Body of pancreas (tissue), 4 donors: ENCODE results near the gene AK3. TPM values are rescaled to one million over a fixed set of nuclear protein-coding genes. Genes with fewer than 3 reads are reported as not detected.

ENCODE experiments used
- ATAC-seq: fragments of 150-250 bp; one replicate; pipeline ENCODE4 v1.9.1; 2016
- DNase-seq, 4 donors: peaks; one replicate each; pipeline ENCODE4 v3.0.0-alpha.2; 2019
- H3K27ac ChIP-seq, 4 donors: fragments of 200-600 bp; sonication (generic); 1 replicate in 3 of 4; 2 replicates in 1 of 4; pipeline versions ENCODE4 v1.5.1 to v1.6.1; 2016 to 2019; ENCODE audit warnings: mild to moderate bottlenecking in 1 of 4, mixed read lengths in 1 of 4, moderate library complexity in 1 of 4
- H3K27me3 ChIP-seq, 2 donors: fragments of 200-600 bp; sonication (generic); one replicate each; pipeline ENCODE4 v1.6.0; 2016; ENCODE audit warnings: mild to moderate bottlenecking in 1 of 2
- H3K36me3 ChIP-seq, 2 donors: fragments of 200-600 bp; sonication (generic); replicated peaks in 1 of 2; 2 replicates each; pipeline ENCODE4 v1.5.1; 2016; ENCODE audit warnings: low read depth in 2 of 2; ENCODE audit not compliant: insufficient read depth in 1 of 2
- H3K4me1 ChIP-seq: fragments of 200-600 bp; sonication (generic); one replicate; pipeline ENCODE4 v1.6.0; 2016
- H3K4me3 ChIP-seq, 2 donors: fragments of 200-600 bp; sonication (generic); 1 replicate in 1 of 2; 2 replicates in 1 of 2; pipeline ENCODE4 v1.5.1; 2016 to 2019
- H3K9me3 ChIP-seq, 3 donors: fragments of 200-600 bp; sonication (generic); 1 replicate in 2 of 3; 2 replicates in 1 of 3; pipeline ENCODE4 v1.5.1; 2016
- POLR2A ChIP-seq, 3 donors: fragments of 450-650 bp; IDR thresholded peaks; one replicate each; pipeline ENCODE4 v1.6.1; 2016; ENCODE audit warnings: antibody characterized with exemption in 3 of 3, mild to moderate bottlenecking in 2 of 3
- WGBS, 2 donors: methylation state at CpG; one replicate each; pipeline ENCODE4 v1.1.5; 2017; 5-methylcytosine and 5-hydroxymethylcytosine counted together
- intact Hi-C: fragments of 100-400 bp; cut with DNase I; formaldehyde crosslinking; loops from one replicate; pipeline ENCODE4 v1.15.1; 2023
- total RNA-seq, 2 donors: library from RNA; depleted of rRNA; stranded (reverse); fragments of >200 nt; gene quantifications; one replicate each; pipeline ENCODE4 v1.1.0, GENCODE V29; 2016
- TF ChIP-seq, protein P1 (sequence below), 7 experiments: fragments of 450-650 bp in 4 of 7; fragments of 200-600 bp in 3 of 7; sonication (generic) in 3 of 7; IDR thresholded peaks; one replicate each; pipeline ENCODE4 v1.5.1; 2016 to 2019; ENCODE audit warnings: antibody characterized with exemption in 7 of 7

AK3 gene
- total RNA-seq, 2 donors from 2014 or later = 46.4 to 47.5 TPM

DNA sequence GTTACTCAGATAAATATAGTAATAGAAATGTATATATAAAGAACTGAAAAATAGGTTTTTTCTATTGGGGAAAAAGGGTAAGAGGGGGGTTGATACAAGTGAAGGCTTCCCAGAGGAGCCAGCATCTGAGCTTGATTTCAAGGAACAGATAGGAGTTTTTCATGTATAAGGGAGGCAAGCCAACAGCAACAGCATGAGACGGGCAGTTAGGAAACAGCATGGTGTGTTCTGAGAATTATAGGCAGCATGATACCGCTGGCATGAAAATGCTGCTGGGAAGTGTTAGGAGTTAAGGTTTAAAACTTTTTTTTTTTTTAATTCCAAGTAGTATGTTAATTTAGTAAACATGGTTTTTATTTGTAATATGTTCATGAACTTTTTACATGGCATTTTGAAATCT, 52.0 kb downstream of the AK3 start:
- intact Hi-C loops = no loop called here
- TF ChIP-seq POLR2A (IDR thresholded peaks at IDR 0.05) = no peak
- TF ChIP-seq, protein P1, sequence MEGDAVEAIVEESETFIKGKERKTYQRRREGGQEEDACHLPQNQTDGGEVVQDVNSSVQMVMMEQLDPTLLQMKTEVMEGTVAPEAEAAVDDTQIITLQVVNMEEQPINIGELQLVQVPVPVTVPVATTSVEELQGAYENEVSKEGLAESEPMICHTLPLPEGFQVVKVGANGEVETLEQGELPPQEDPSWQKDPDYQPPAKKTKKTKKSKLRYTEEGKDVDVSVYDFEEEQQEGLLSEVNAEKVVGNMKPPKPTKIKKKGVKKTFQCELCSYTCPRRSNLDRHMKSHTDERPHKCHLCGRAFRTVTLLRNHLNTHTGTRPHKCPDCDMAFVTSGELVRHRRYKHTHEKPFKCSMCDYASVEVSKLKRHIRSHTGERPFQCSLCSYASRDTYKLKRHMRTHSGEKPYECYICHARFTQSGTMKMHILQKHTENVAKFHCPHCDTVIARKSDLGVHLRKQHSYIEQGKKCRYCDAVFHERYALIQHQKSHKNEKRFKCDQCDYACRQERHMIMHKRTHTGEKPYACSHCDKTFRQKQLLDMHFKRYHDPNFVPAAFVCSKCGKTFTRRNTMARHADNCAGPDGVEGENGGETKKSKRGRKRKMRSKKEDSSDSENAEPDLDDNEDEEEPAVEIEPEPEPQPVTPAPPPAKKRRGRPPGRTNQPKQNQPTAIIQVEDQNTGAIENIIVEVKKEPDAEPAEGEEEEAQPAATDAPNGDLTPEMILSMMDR (IDR thresholded peaks at IDR 0.05) = no peak
- DNase-seq (no peak), ATAC-seq (no peak)
- peaks cover 17% of the 10 kb centered on the region for H3K4me1 ChIP-seq
- H3K27ac ChIP-seq = no peak overlapping the region
- H3K36me3 ChIP-seq = peaks cover 0 to 5% of the 10 kb centered on the region in 2 donors
- no peaks in the 10 kb centered on the region for H3K27me3 ChIP-seq
- no peak overlapping the region for H3K4me3 ChIP-seq
- H3K9me3 ChIP-seq = no peaks in the 10 kb centered on the region
- 63 to 81% methylated on average over 2 of the region's 2 CpGs for WGBS, 2 donors

DNA sequence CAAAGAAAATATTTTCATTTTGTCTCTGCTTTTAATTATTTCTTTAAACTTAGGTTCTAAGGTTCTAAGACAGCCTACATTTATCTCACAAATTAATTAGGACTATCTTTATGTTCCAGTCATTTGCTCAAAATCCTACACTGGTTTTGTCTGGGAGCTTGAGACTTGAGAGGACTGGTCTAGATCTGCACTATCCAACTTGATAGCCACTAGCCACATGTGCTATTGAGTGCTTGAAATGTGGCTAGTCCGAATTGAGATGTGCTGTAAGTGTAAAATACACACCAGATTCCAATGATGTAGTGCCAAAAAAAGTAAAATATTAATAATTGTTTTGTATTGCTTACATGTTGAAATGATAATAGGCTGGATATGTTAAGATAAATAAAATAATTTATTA, 54.4 kb downstream of the AK3 start:
- no peak for DNase-seq
- peaks cover 24% of the 10 kb centered on the region for H3K4me1 ChIP-seq
- H3K9me3 ChIP-seq = no peaks in the 10 kb centered on the region
- no peak overlapping the region for H3K27ac ChIP-seq
- H3K4me3 ChIP-seq = no peak overlapping the region
- no peak for ATAC-seq
- intact Hi-C loops = no loop called here
- TF ChIP-seq, protein P1 (IDR thresholded peaks at IDR 0.05) = no peak
- H3K27me3 ChIP-seq = no peaks in the 10 kb centered on the region
- WGBS, 2 donors = 30 to 45% methylated on average over 1 of the region's 1 CpG
- H3K36me3 ChIP-seq = peaks cover 0 to 3% of the 10 kb centered on the region in 2 donors

DNA sequence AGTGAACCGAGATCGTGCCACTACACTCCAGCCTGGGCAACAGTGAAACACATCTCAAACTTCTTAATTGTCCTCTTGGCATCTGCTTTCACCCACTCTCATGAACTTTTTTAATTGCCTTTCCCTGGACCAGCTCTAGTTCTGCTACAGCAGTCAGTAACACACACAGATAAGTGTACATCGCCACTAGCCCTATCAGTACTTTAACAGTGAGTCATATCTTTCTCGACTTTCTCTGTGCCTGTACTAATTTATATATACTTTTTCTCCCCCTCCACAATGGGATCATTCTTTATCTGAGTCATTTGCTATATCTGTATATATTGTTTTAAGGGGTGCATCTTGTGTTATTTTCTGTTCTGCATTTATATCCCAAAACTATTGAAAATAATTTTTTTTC, 54.9 kb downstream of the AK3 start:
- Histone ChIP-seq H3K27me3 (no peaks in the 10 kb centered on the region), H3K4me1 (peaks cover 29% of the 10 kb centered on the region), H3K27ac (no peak overlapping the region), H3K4me3 (no peak overlapping the region), H3K9me3 (no peaks in the 10 kb centered on the region), H3K36me3 (peaks cover 0 to 3% of the 10 kb centered on the region in 2 donors)
- DNase-seq (no peak), ATAC-seq (no peak)
- intact Hi-C loops = no loop called here
- 57 to 63% methylated on average over 4 of the region's 4 CpGs for WGBS, 2 donors
- no peak for TF ChIP-seq POLR2A (IDR thresholded peaks at IDR 0.05)

DNA sequence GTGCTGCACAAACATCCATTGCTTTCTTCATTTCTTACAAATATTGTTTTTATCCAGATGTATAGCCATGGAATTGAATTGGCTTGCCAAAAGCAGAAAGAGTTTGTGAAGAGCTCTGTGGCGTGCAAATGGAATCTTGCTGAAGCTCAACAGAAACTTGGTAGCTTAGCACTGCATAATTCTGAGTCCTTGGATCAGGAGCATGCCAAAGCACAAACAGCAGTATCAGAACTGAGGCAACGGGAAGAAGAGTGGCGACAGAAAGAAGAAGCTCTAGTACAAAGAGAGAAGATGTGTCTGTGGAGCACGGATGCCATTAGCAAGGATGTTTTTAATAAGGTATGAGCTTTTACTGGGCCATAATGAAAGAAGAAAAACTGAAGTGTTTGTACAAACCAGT, 56.2 kb downstream of the AK3 start:
- H3K27ac ChIP-seq = no peak overlapping the region
- 72 to 87% methylated on average over 4 of the region's 4 CpGs for WGBS, 2 donors

DNA sequence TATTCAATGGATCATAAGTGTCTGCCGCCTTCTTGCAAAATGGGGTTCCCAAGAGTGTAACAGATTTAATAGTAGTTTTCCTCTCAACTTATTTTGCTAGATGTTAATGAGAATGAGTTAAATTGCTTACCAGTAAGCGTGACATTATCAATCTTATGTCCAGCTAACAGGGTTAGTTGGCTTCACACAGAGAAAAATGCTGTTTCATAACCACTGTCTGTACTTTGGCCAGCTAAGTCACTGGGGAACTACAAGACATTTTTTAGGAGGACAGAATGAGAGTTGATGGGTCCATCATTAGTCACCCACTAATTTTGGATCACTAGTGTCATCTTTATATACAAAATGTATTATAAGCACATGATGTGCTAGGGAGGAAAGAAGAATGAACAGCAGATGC, 60.3 kb downstream of the AK3 start:
- DNase-seq = no peak
- Histone ChIP-seq H3K4me3 (no peak overlapping the region), H3K9me3 (no peaks in the 10 kb centered on the region), H3K36me3 (peaks cover 0 to 3% of the 10 kb centered on the region in 2 donors), H3K4me1 (peaks cover 26% of the 10 kb centered on the region), H3K27me3 (no peaks in the 10 kb centered on the region), H3K27ac (peak overlapping the region; percentile 85 to 97 (median 96))
- intact Hi-C loops = no loop called here
- WGBS, 2 donors = 15 to 19% methylated on average over 2 of the region's 2 CpGs
- TF ChIP-seq, protein P1 (IDR thresholded peaks at IDR 0.05) = no peak
- no peak for ATAC-seq

More for the DNA sequence above, 56.2 kb downstream of the AK3 start:
- intact Hi-C loops = no loop called here
- Histone ChIP-seq H3K27me3 (no peaks in the 10 kb centered on the region), H3K9me3 (no peaks in the 10 kb centered on the region), H3K36me3 (peaks cover 0 to 3% of the 10 kb centered on the region in 2 donors), H3K4me3 (no peak overlapping the region), H3K4me1 (peaks cover 35% of the 10 kb centered on the region)
- DNase-seq (no peak), ATAC-seq (no peak)
- no peak for TF ChIP-seq POLR2A (IDR thresholded peaks at IDR 0.05)
- TF ChIP-seq, protein P1 (IDR thresholded peaks at IDR 0.05) = no peak
